Suprapubic skin (tissue), 4 donors: ENCODE data around the gene GAS6. TPM values are rescaled to one million over a fixed set of nuclear protein-coding genes. Genes with fewer than 3 reads are reported as not detected.
"Not testable (repeated sequence)": the region's sequence is repeated elsewhere in the genome, so short reads cannot be mapped to it uniquely, and the experiment has no call there.

Experiments used
- DNase-seq, 2 donors: peaks; one replicate each; pipeline ENCODE4 v3.0.0-alpha.2; 2019; ENCODE audit warnings: low spot score in 2 of 2
- H3K27ac ChIP-seq: fragments of 200-600 bp; sonication (generic); one replicate; pipeline ENCODE4 v1.5.1; 2019
- H3K27me3 ChIP-seq: fragments of 200-600 bp; sonication (generic); one replicate; pipeline ENCODE4 v1.5.1; 2019
- H3K36me3 ChIP-seq: fragments of 200-600 bp; sonication (generic); one replicate; pipeline ENCODE4 v1.5.1; 2019
- H3K4me1 ChIP-seq: fragments of 200-600 bp; sonication (generic); one replicate; pipeline ENCODE4 v1.5.1; 2019
- H3K4me3 ChIP-seq: fragments of 200-600 bp; sonication (generic); one replicate; pipeline ENCODE4 v1.5.1; 2019; ENCODE audit warnings: mild to moderate bottlenecking
- H3K9me3 ChIP-seq: fragments of 200-600 bp; sonication (generic); one replicate; pipeline ENCODE4 v1.5.1; 2019
- CTCF ChIP-seq, 2 donors: fragments of 200-600 bp in 1 of 2; fragments of 450-650 bp in 1 of 2; sonication (generic) in 1 of 2; IDR thresholded peaks; one replicate each; pipeline ENCODE4 v1.5.1; 2016 to 2019; ENCODE audit warnings: antibody characterized with exemption in 2 of 2, mild to moderate bottlenecking in 1 of 2, moderate library complexity in 1 of 2
- EP300 ChIP-seq: sonication (generic); formaldehyde crosslinking; IDR thresholded peaks from one replicate; pipeline ENCODE4 v1.6.1; 2017; ENCODE audit warnings: antibody characterized with exemption
- POLR2A ChIP-seq, 2 donors: fragments of 450-650 bp; IDR thresholded peaks; one replicate each; pipeline ENCODE4 v1.6.1; 2017; ENCODE audit warnings: antibody characterized with exemption in 2 of 2, mild to moderate bottlenecking in 2 of 2, moderate library complexity in 2 of 2
- POLR2AphosphoS5 ChIP-seq, 3 donors: sonication (generic); formaldehyde crosslinking; IDR thresholded peaks; one replicate each; pipeline ENCODE4 v1.6.1; 2017; ENCODE audit warnings: antibody characterized with exemption in 3 of 3
- WGBS: methylation state at CpG from one replicate; pipeline ENCODE4 v1.1.5; 2018; 5-methylcytosine and 5-hydroxymethylcytosine counted together
- total RNA-seq, 4 donors: library from RNA; depleted of rRNA; stranded (reverse); fragments of >200 nt; gene quantifications; one replicate each; pipeline ENCODE4 v1.1.0, GENCODE V29; 2016

Gene GAS6
- total RNA-seq, 4 donors from 2014 or later, result 175 to 286 (median 224) TPM

- DNase-seq, result peak in 1 of 2 donors; percentile 77
- no peak for TF ChIP-seq POLR2A (IDR thresholded peaks at IDR 0.05)
- no peak for TF ChIP-seq POLR2AphosphoS5 (IDR thresholded peaks at IDR 0.05)
- TF ChIP-seq CTCF (IDR thresholded peaks at IDR 0.05), result no peak
- no peak for TF ChIP-seq EP300
- WGBS, result 70% methylated on average over 25 of the region's 33 CpGs
These were observed 70.8 kb downstream of the GAS6 start for GRCh38 chr13:113792886-113793717.

GRCh38 chr13:113792236-113792770 lies 71.6 kb downstream of the GAS6 start:
- Histone ChIP-seq H3K4me1 (no peaks in the 10 kb centered on the region), H3K4me3 (no peak overlapping the region)
- DNase-seq, result peak in 1 of 2 donors; percentile 40

More at GRCh38 chr13:113792886-113793717, 70.8 kb downstream of the GAS6 start:
- Histone ChIP-seq H3K9me3 (no peaks in the 10 kb centered on the region), H3K36me3 (no peaks in the 10 kb centered on the region), H3K4me1 (no peaks in the 10 kb centered on the region), H3K4me3 (no peak overlapping the region), H3K27me3 (no peaks in the 10 kb centered on the region), H3K27ac (no peak overlapping the region)

GRCh38 chr13:113791761-113792160 lies 72.1 kb downstream of the GAS6 start:
- Histone ChIP-seq H3K36me3 (no peaks in the 10 kb centered on the region), H3K4me3 (no peak overlapping the region), H3K4me1 (no peaks in the 10 kb centered on the region), H3K27ac (no peak overlapping the region), H3K9me3 (no peaks in the 10 kb centered on the region), H3K27me3 (no peaks in the 10 kb centered on the region)
- 79% methylated on average over 19 of the region's 19 CpGs for WGBS
- TF ChIP-seq EP300 (no peak), POLR2A (IDR thresholded peaks at IDR 0.05) (no peak), CTCF (IDR thresholded peaks at IDR 0.05) (no peak), POLR2AphosphoS5 (IDR thresholded peaks at IDR 0.05) (no peak)
- no peak for DNase-seq

More at GRCh38 chr13:113792236-113792770, 71.6 kb downstream of the GAS6 start:
- no peak for TF ChIP-seq POLR2AphosphoS5 (IDR thresholded peaks at IDR 0.05)
- no peak for TF ChIP-seq POLR2A (IDR thresholded peaks at IDR 0.05)
- no peak for TF ChIP-seq CTCF (IDR thresholded peaks at IDR 0.05)
- TF ChIP-seq EP300, result no peak
- WGBS, result 59% methylated on average over 12 of the region's 12 CpGs
- no peak overlapping the region for H3K27ac ChIP-seq
- H3K9me3 ChIP-seq, result no peaks in the 10 kb centered on the region
- H3K27me3 ChIP-seq, result no peaks in the 10 kb centered on the region
- H3K36me3 ChIP-seq, result no peaks in the 10 kb centered on the region

GRCh38 chr13:113791226-113791625 lies 72.7 kb downstream of the GAS6 start:
- H3K9me3 ChIP-seq, result no peaks in the 10 kb centered on the region
- no peaks in the 10 kb centered on the region for H3K36me3 ChIP-seq
- no peaks in the 10 kb centered on the region for H3K4me1 ChIP-seq
- no peak for TF ChIP-seq EP300
- TF ChIP-seq POLR2A (IDR thresholded peaks at IDR 0.05), result no peak
- no peak for TF ChIP-seq POLR2AphosphoS5 (IDR thresholded peaks at IDR 0.05)
- no peak for TF ChIP-seq CTCF (IDR thresholded peaks at IDR 0.05)
- H3K27ac ChIP-seq, result no peak overlapping the region
- 83% methylated on average over 11 of the region's 17 CpGs for WGBS
- no peak overlapping the region for H3K4me3 ChIP-seq
- H3K27me3 ChIP-seq, result no peaks in the 10 kb centered on the region
- DNase-seq, result no peak

- H3K4me1 ChIP-seq, H3K27ac ChIP-seq, H3K36me3 ChIP-seq, DNase-seq, H3K27me3 ChIP-seq, H3K9me3 ChIP-seq, H3K4me3 ChIP-seq: not testable (repeated sequence)
- 100% methylated on average over 1 of the region's 13 CpGs for WGBS
These were observed 73.9 kb downstream of the GAS6 start for GRCh38 chr13:113789931-113790330.
